GM18868 (cell line): Measurements from ENCODE around the gene MMAB.

Experiments used
- ATAC-seq: cut with Tn5 transposase; IDR thresholded peaks from one replicate; pipeline ENCODE4 v1.9.1; 2021; ENCODE audit warnings: mild to moderate bottlenecking, moderate library complexity; ENCODE audit not compliant: unreplicated experiment

MMAB gene

GRCh38 chr12:109586385-109587296, 13.3 kb upstream of the MMAB start:
- no peak for ATAC-seq

- no peak for ATAC-seq
These were observed 10.4 kb upstream of the MMAB start for GRCh38 chr12:109583733-109584132.

- ATAC-seq: no peak
These were observed 9.3 kb upstream of the MMAB start for GRCh38 chr12:109582636-109583035.

- no peak for ATAC-seq
These were observed 8.6 kb upstream of the MMAB start for GRCh38 chr12:109581856-109582255.

- no peak for ATAC-seq
These were observed 8.0 kb upstream of the MMAB start for GRCh38 chr12:109581334-109581691.

GRCh38 chr12:109580684-109581333, 7.5 kb upstream of the MMAB start:
- no peak for ATAC-seq

GRCh38 chr12:109580272-109580671, 7.0 kb upstream of the MMAB start:
- ATAC-seq: no peak

- ATAC-seq: no peak
These were observed 6.3 kb upstream of the MMAB start for GRCh38 chr12:109579639-109580038.

- no peak for ATAC-seq
These were observed 5.1 kb upstream of the MMAB start for GRCh38 chr12:109578330-109578927.

GRCh38 chr12:109577311-109577710, 4.0 kb upstream of the MMAB start:
- no peak for ATAC-seq

GRCh38 chr12:109575683-109576082, 2.4 kb upstream of the MMAB start:
- ATAC-seq: no peak

- ATAC-seq: no peak
These were observed 575 bp upstream of the MMAB start for GRCh38 chr12:109573914-109574244.

GRCh38 chr12:109572506-109572845, 828 bp downstream of the MMAB start:
- ATAC-seq: no peak

- ATAC-seq: no peak
These were observed 1.4 kb downstream of the MMAB start for GRCh38 chr12:109571773-109572505.

- no peak for ATAC-seq
These were observed 4.8 kb downstream of the MMAB start for GRCh38 chr12:109568486-109568885.

- ATAC-seq: no peak
These were observed 5.3 kb downstream of the MMAB start for GRCh38 chr12:109567967-109568366.

- ATAC-seq: no peak
These were observed 6.0 kb downstream of the MMAB start for GRCh38 chr12:109567296-109567695.

- ATAC-seq: no peak
These were observed 6.9 kb downstream of the MMAB start for GRCh38 chr12:109566424-109566823.

GRCh38 chr12:109563291-109564284, 9.7 kb downstream of the MMAB start:
- ATAC-seq: no peak

- ATAC-seq: no peak
These were observed 10.4 kb downstream of the MMAB start for GRCh38 chr12:109562871-109563270.
